Measurements from ENCODE around the gene TRPC3.

TRPC3 gene

DNA sequence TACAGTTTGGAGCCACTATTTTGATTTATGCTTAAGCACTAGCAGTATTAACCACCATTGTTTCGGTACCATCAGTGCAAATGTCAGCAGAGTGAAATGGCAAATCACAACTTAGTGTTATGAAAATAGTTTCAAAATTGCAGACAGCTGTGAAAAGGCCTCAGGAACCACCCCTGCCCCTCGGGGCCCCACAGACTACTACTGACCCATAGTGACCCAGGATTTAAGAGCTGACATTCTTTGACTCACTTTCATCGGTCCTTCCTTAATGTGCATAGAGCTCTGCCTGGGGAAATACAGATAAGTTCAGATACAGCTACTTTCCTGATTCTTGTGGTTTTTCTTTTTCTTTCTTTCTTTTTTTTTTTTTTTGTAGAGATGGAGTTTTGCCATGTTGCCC, 78.3 kb downstream of the TRPC3 start:
- H3K14ac ChIP-seq (ENCODE audit: low read length in 2 of 2), result no peak overlapping the region
- no peak overlapping the region for H2BK12ac ChIP-seq (ENCODE audit: low read length in 2 of 2)
- no peak overlapping the region for H2BK5ac ChIP-seq (ENCODE audit: low read depth, low read length, poor library complexity, severe bottlenecking)
- H3K4me2 ChIP-seq (ENCODE audit: low read length, poor library complexity, severe bottlenecking), result no peak overlapping the region
- H4K91ac ChIP-seq (ENCODE audit: low read length), result no peak overlapping the region
- H3K79me1 ChIP-seq (replicated peaks; ENCODE audit: low read length, poor library complexity, severe bottlenecking), result peaks cover 2% of the 10 kb centered on the region
- no peaks in the 10 kb centered on the region for H3K36me3 ChIP-seq (ENCODE audit: control insufficient read depth in 1 of 2, insufficient read depth in 2 of 2, low read depth in 1 of 2, low read length in 2 of 2)
- H3K4me3 ChIP-seq (ENCODE audit: insufficient read depth in 1 of 2, low read depth in 1 of 2, low read length in 2 of 2), result no peak overlapping the region
- no peak overlapping the region for H2AK5ac ChIP-seq (ENCODE audit: low read length, severe bottlenecking)
- no peak overlapping the region for H2BK15ac ChIP-seq (ENCODE audit: low read depth, poor library complexity, severe bottlenecking)
- H3K27me3 ChIP-seq (ENCODE audit: control insufficient read depth in 1 of 2, insufficient read depth in 1 of 2, low read length in 2 of 2), result no peaks in the 10 kb centered on the region
- H4K8ac ChIP-seq (ENCODE audit: low read length), result no peak overlapping the region
- H2AFZ ChIP-seq (ENCODE audit: low read depth, low read length), result no peak overlapping the region
- no peak overlapping the region for H3K9ac ChIP-seq (ENCODE audit: low read length)
- no peak overlapping the region for H3K27ac ChIP-seq (ENCODE audit: low read length, poor library complexity, severe bottlenecking)
- WGBS, result 70% methylated on average over 3 of the region's 3 CpGs
- peaks cover 3% of the 10 kb centered on the region for H3K4me1 ChIP-seq (ENCODE audit: control insufficient read depth, insufficient read depth, low read depth, low read length)
- no peaks in the 10 kb centered on the region for H3K9me3 ChIP-seq (ENCODE audit: control insufficient read depth, low read length)
- no peak overlapping the region for H3K23ac ChIP-seq (ENCODE audit: low read length in 2 of 2)
- DNase-seq, result no peak
- H3K18ac ChIP-seq (ENCODE audit: low read depth in 1 of 2, low read length in 2 of 2), result no peak overlapping the region
- no peak overlapping the region for H2BK120ac ChIP-seq (ENCODE audit: low read depth, low read length)
- H3K4ac ChIP-seq (ENCODE audit: low read depth in 1 of 2, low read length in 2 of 2), result no peak overlapping the region

DNA sequence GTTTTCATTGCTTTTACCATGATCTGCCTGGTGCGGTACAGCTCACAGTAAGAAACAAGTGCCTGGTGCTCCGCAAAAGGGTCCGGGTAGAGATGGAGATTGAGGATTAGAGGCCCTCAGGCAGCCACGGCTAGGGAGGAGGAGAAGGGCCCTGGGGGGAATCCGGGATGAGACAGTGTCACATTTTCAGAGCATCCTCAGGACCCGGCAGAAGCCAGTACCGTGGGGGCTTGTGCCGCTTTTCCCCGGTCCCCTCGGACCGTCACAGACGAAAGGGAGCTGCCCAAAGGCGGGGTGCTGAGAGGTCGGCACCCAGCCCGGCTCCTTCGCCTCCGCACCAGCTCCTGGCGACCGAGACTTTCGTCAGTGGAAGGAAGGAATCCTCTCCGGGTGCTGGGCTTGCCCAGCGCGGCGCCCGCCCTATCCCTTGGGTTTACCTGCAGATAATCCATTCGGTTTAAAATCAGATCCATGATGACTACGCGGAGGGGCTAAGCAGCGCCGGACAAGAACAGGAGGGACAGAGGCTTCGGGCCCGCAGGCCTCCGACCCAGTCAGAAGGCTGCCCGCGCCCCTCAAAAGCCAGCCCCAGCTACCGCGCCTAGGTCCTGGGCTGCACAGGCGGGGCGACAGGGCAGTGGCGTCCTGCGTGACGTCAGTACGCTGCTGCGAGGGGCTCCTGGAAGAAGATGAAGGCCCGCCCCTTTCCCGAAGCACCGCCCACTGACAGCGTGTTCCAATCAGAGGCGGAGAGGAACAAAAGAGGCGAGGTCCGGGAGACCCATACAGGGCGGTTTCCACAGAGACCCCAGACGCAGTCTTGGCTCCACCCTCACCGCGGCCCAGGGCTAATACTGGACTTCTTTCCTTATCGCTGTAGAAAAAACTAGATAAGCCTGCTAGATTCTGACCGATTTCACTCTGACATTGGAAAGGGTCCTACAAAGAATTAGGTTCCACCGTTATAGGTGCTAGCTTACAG, 81.7 kb downstream of the TRPC3 start, which contains the start of gene BBS7:
Gene BBS7 (minus strand): TSS at position 634 of the 982 bp plus-strand sequence. CDS start 161 bp downstream, at position 473.
- Histone ChIP-seq H2BK5ac (ENCODE audit: low read depth, low read length, poor library complexity, severe bottlenecking) (no peak within 1 kb of the TSS), H2AFZ (ENCODE audit: low read depth, low read length) (peak within 1 kb of the TSS; percentile 30), H3K27me3 (ENCODE audit: control insufficient read depth in 1 of 2, insufficient read depth in 1 of 2, low read length in 2 of 2) (no peaks in the 10 kb centered on the region), H3K4me2 (ENCODE audit: low read length, poor library complexity, severe bottlenecking) (peak within 1 kb of the TSS; percentile 83), H3K4ac (ENCODE audit: low read depth in 1 of 2, low read length in 2 of 2) (peak within 1 kb of the TSS; percentile 31 to 96), H3K9ac (ENCODE audit: low read length) (peak within 1 kb of the TSS; percentile 95), H3K27ac (ENCODE audit: low read length, poor library complexity, severe bottlenecking) (peak within 1 kb of the TSS; percentile 82), H3K4me1 (ENCODE audit: control insufficient read depth, insufficient read depth, low read depth, low read length) (peaks cover 6% of the 10 kb centered on the region), H3K36me3 (ENCODE audit: control insufficient read depth in 1 of 2, insufficient read depth in 2 of 2, low read depth in 1 of 2, low read length in 2 of 2) (peaks cover 0 to 28% of the 10 kb centered on the region in 2 experiments), H3K4me3 (ENCODE audit: insufficient read depth in 1 of 2, low read depth in 1 of 2, low read length in 2 of 2) (peak within 1 kb of the TSS; percentile 81 to 95), H3K79me1 (replicated peaks; ENCODE audit: low read length, poor library complexity, severe bottlenecking) (peaks cover 7% of the 10 kb centered on the region), H2BK12ac (ENCODE audit: low read length in 2 of 2) (no peak within 1 kb of the TSS), H2AK5ac (ENCODE audit: low read length, severe bottlenecking) (no peak within 1 kb of the TSS), H4K8ac (ENCODE audit: low read length) (peak within 1 kb of the TSS; percentile 63), H3K18ac (ENCODE audit: low read depth in 1 of 2, low read length in 2 of 2) (peak within 1 kb of the TSS; percentile 54 to 78), H3K9me3 (ENCODE audit: control insufficient read depth, low read length) (peaks cover 13% of the 10 kb centered on the region), H2BK120ac (ENCODE audit: low read depth, low read length) (no peak within 1 kb of the TSS), H2BK15ac (ENCODE audit: low read depth, poor library complexity, severe bottlenecking) (no peak within 1 kb of the TSS), H3K14ac (ENCODE audit: low read length in 2 of 2) (peak within 1 kb of the TSS in 1 of 2 experiments; percentile 97), H3K23ac (ENCODE audit: low read length in 2 of 2) (peak within 1 kb of the TSS in 1 of 2 experiments; percentile 96), H4K91ac (ENCODE audit: low read length) (peak within 1 kb of the TSS; percentile 78)
- under 1% methylated on average over 58 of the region's 58 CpGs for WGBS
- peak; percentile 97 for DNase-seq

DNA sequence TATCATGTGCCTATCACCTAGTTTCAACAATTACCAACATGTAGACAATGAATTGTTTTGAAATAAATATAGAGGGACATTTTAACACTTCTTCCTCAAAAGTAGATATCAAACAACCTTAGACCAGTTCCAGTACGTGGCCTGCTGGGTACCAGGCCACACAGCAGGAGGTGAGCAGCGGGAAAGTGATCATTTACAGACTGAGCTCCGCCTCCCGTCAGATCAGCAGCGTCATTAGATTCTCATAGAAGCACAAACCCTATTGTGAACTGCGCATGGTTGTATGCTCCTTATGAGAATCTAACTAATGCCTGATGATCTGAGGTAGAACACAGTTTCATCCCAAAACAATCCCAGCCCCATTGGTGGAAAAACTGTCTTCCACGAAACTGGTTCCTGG, 88.1 kb downstream of the TRPC3 start:
- no peak overlapping the region for H4K8ac ChIP-seq (ENCODE audit: low read length)
- no peak overlapping the region for H3K23ac ChIP-seq (ENCODE audit: low read length in 2 of 2)
- H3K4me3 ChIP-seq (ENCODE audit: insufficient read depth in 1 of 2, low read depth in 1 of 2, low read length in 2 of 2), result no peak overlapping the region
- WGBS, result 83% methylated on average over 7 of the region's 7 CpGs
- no peak overlapping the region for H2BK120ac ChIP-seq (ENCODE audit: low read depth, low read length)
- peaks cover 4% of the 10 kb centered on the region for H3K4me1 ChIP-seq (ENCODE audit: control insufficient read depth, insufficient read depth, low read depth, low read length)
- no peak overlapping the region for H2AK5ac ChIP-seq (ENCODE audit: low read length, severe bottlenecking)
- peaks cover 12% of the 10 kb centered on the region for H3K79me1 ChIP-seq (replicated peaks; ENCODE audit: low read length, poor library complexity, severe bottlenecking)
- H3K27ac ChIP-seq (ENCODE audit: low read length, poor library complexity, severe bottlenecking), result no peak overlapping the region
- no peak for DNase-seq
- H3K4me2 ChIP-seq (ENCODE audit: low read length, poor library complexity, severe bottlenecking), result no peak overlapping the region
- no peak overlapping the region for H4K91ac ChIP-seq (ENCODE audit: low read length)
- H2BK15ac ChIP-seq (ENCODE audit: low read depth, poor library complexity, severe bottlenecking), result no peak overlapping the region
- peaks cover 0 to 75% of the 10 kb centered on the region in 2 experiments for H3K36me3 ChIP-seq (ENCODE audit: control insufficient read depth in 1 of 2, insufficient read depth in 2 of 2, low read depth in 1 of 2, low read length in 2 of 2)
- H3K14ac ChIP-seq (ENCODE audit: low read length in 2 of 2), result no peak overlapping the region
- no peak overlapping the region for H2BK5ac ChIP-seq (ENCODE audit: low read depth, low read length, poor library complexity, severe bottlenecking)
- H2AFZ ChIP-seq (ENCODE audit: low read depth, low read length), result no peak overlapping the region
- H2BK12ac ChIP-seq (ENCODE audit: low read length in 2 of 2), result no peak overlapping the region
- H3K4ac ChIP-seq (ENCODE audit: low read depth in 1 of 2, low read length in 2 of 2), result no peak overlapping the region
- H3K9ac ChIP-seq (ENCODE audit: low read length), result no peak overlapping the region
- H3K9me3 ChIP-seq (ENCODE audit: control insufficient read depth, low read length), result peaks cover 13% of the 10 kb centered on the region
- no peaks in the 10 kb centered on the region for H3K27me3 ChIP-seq (ENCODE audit: control insufficient read depth in 1 of 2, insufficient read depth in 1 of 2, low read length in 2 of 2)
- H3K18ac ChIP-seq (ENCODE audit: low read depth in 1 of 2, low read length in 2 of 2), result no peak overlapping the region

DNA sequence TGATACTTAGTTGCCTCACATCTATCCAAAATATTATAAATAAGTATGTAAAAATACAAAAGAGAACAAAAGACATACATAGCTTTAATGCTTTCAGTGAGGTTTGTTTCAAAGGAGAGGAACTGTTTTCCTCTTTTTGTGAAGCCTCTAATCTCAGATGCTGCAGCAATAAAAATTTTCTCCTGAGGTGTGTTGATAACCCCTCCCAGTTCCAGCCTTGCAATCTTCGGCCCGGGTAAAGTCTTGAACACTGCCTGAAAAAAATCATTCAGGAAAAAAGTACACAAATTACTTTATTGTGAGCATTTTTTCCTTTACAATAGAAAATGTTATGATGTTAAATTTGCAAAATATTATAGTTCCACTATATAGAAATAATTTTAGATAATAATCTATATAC, 90.4 kb downstream of the TRPC3 start:
- Histone ChIP-seq H2BK12ac (ENCODE audit: low read length in 2 of 2) (no peak overlapping the region), H3K4me2 (ENCODE audit: low read length, poor library complexity, severe bottlenecking) (no peak overlapping the region)
- WGBS, result no CpG with 5 or more reads among the region's 2 CpGs

More for the DNA sequence above, 90.4 kb downstream of the TRPC3 start:
- H4K8ac ChIP-seq (ENCODE audit: low read length), result no peak overlapping the region
- H3K9me3 ChIP-seq (ENCODE audit: control insufficient read depth, low read length), result peaks cover 4% of the 10 kb centered on the region
- H2BK120ac ChIP-seq (ENCODE audit: low read depth, low read length), result no peak overlapping the region
- H2AFZ ChIP-seq (ENCODE audit: low read depth, low read length), result no peak overlapping the region
- H2BK5ac ChIP-seq (ENCODE audit: low read depth, low read length, poor library complexity, severe bottlenecking), result no peak overlapping the region
- H3K36me3 ChIP-seq (ENCODE audit: control insufficient read depth in 1 of 2, insufficient read depth in 2 of 2, low read depth in 1 of 2, low read length in 2 of 2), result peaks cover 3 to 80% of the 10 kb centered on the region in 2 experiments
- DNase-seq, result no peak
- no peak overlapping the region for H3K23ac ChIP-seq (ENCODE audit: low read length in 2 of 2)
- no peak overlapping the region for H3K4ac ChIP-seq (ENCODE audit: low read depth in 1 of 2, low read length in 2 of 2)
- peaks cover 8% of the 10 kb centered on the region for H3K79me1 ChIP-seq (replicated peaks; ENCODE audit: low read length, poor library complexity, severe bottlenecking)
- H3K4me3 ChIP-seq (ENCODE audit: insufficient read depth in 1 of 2, low read depth in 1 of 2, low read length in 2 of 2), result no peak overlapping the region
- no peak overlapping the region for H2BK15ac ChIP-seq (ENCODE audit: low read depth, poor library complexity, severe bottlenecking)
- no peak overlapping the region for H3K9ac ChIP-seq (ENCODE audit: low read length)
- H3K18ac ChIP-seq (ENCODE audit: low read depth in 1 of 2, low read length in 2 of 2), result no peak overlapping the region
- no peak overlapping the region for H2AK5ac ChIP-seq (ENCODE audit: low read length, severe bottlenecking)
- H4K91ac ChIP-seq (ENCODE audit: low read length), result no peak overlapping the region
- H3K4me1 ChIP-seq (ENCODE audit: control insufficient read depth, insufficient read depth, low read depth, low read length), result peaks cover 2% of the 10 kb centered on the region
- H3K27ac ChIP-seq (ENCODE audit: low read length, poor library complexity, severe bottlenecking), result no peak overlapping the region
- no peaks in the 10 kb centered on the region for H3K27me3 ChIP-seq (ENCODE audit: control insufficient read depth in 1 of 2, insufficient read depth in 1 of 2, low read length in 2 of 2)
- H3K14ac ChIP-seq (ENCODE audit: low read length in 2 of 2), result no peak overlapping the region

Measured in mesenchymal stem cell (in vitro differentiated cells and primary cell).